CD4-positive, alpha-beta T cell treated with Interleukin-2 at 100 ng/mL for 4 hours (primary cell): Measurements from ENCODE around the gene BARX1.
"Not testable (repeated sequence)": the region's sequence is repeated elsewhere in the genome, so short reads cannot be mapped to it uniquely, and the experiment has no call there.

Experiments used
- DNase-seq: peaks from one replicate; pipeline ENCODE4 v3.0.0-alpha.2; 2020; ENCODE audit warnings: low spot score

The BARX1 gene

GRCh38 chr9:93951655-93952118, 3.5 kb downstream of the BARX1 start:
- no peak for DNase-seq

GRCh38 chr9:93950619-93951601, 4.2 kb downstream of the BARX1 start:
- DNase-seq: no peak

- DNase-seq: no peak
Measured at GRCh38 chr9:93949694-93950449, 5.3 kb downstream of the BARX1 start.

DNA sequence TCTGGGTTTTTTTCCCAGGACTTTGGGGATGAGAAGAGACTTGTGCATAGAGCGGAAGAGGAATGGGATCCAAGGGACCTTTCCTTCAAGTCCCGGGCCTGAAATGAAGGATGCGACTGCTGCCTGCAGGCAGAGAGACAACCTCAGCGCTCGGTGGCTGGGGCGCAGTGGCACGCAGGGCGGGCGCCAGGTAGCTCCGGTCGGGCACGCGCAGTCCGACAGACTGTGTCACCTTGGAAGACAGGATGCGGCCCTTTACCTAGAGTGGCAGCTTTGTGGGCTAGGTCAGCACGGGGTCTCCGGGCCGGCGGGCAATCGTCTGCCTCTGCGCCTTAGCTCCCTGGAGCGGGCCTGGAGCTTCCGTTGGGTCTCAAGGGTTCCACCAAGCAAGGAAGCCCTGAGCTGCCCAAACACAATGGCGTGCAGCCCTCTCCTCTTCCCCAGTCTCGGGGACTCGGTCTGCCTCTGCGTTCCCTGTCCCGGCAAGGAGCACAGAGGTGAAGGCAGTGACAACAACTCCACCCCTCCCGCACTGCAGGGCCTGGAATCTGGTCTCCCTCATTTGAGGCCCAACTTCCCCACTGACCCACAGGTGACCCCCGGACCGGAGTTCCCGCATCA, 6.0 kb downstream of the BARX1 start:
- DNase-seq: no peak

- DNase-seq: no peak
Measured at GRCh38 chr9:93948441-93949072, 6.6 kb downstream of the BARX1 start.

GRCh38 chr9:93947409-93948070, 7.6 kb downstream of the BARX1 start:
- DNase-seq: no peak

DNA sequence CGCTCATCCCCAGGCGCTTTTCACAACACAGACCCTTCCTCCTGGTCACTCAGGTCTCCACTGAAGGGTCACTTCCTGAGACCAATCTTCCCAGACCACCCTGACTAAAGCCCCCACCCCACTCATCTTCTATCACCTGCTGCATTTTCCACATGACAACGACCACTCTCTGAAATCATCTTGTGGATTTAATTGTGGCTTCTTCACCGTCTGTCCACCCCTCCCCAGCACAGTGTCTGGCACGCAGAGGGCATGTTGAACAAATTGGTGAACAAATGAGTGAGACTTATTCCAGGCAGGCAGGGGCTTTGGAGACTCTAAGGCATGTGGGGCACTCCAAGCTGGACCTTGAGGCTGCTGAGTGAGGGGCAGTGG, 8.8 kb downstream of the BARX1 start:
- DNase-seq: no peak

DNA sequence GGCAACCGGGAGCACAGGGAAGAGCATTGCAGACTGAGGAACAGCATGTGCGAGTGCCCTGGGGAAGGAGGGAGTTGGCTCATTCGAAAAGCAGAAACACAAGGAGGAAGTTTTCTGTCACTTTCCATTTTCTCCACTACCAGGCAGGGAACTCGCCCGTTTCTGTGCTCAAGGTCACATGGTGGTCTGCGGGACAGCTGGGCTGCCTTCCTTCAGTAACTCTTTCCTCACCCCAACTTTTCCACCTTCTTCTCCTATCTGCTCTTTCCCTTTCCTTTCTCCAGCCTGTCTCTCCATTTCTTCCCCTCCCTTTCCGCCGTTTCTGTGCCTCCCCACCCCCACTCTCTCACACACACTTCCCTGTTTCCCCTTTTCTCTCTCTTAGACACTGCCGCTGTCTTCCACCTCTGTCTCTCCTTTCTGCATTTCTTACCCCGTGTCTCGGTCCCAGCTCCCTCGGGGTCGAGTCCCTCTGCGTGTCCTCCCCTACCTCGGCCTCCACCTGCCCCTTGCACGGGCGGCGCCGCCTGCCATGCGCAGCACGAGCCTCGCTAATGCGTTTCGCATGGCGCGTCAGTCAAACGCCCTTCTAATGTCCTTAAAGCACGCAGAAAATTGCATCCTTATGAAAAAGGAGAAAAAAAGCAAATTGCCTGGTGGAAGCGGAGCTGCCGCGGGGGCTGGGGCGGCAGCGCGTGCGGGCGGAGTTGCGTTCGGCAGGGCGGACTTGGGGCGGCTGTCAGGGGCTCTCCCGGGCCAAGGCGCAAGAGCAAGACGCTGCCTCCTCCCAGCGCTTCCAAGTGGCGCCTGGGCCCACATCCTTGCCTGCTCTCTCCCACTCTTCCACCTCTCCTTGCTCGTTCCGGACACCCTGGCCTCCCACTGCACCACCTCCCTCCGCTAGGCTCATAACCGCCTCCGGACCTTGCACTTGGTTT, 9.5 kb downstream of the BARX1 start:
- DNase-seq: no peak

DNA sequence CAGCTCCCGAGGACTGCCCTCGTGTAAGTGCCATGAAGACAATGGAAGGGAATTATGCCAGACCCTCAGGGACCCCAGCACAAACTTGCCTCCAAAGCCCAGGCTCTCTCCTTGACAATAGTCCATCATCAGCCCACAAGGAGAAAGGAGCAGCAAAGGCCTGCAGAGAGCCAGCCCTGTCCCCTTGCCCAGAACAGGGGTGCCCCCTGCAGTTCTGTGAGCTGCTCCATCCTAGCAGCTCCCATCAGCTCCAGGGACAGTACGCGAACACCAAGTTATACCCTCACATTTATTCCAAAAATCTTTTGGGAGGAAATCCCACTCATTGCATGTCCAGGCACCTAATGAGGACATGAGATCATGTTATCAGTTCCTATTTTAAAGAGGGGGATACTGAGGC, 11.1 kb downstream of the BARX1 start:
- DNase-seq: no peak

GRCh38 chr9:93942161-93942560, 13.0 kb downstream of the BARX1 start:
- DNase-seq: no peak

DNA sequence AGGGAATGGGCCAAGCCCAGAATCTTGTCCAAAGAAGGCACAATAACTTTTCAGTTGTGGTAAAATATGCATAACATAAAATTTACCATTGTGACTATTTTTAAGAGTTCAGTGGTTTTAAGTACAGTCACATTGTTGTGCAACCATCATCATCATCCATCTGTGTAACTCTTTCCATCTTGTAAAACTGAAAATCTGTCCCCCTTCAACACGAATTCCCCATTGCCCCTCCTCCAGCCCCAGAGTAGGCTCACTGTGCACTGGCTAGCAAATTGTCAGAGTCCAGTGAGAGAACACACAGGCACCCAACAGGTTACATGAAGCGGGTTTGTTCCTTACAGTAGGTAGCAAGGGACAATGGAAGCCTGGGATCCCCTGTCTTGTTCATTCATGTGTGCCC, 13.7 kb downstream of the BARX1 start:
- DNase-seq: no peak

DNA sequence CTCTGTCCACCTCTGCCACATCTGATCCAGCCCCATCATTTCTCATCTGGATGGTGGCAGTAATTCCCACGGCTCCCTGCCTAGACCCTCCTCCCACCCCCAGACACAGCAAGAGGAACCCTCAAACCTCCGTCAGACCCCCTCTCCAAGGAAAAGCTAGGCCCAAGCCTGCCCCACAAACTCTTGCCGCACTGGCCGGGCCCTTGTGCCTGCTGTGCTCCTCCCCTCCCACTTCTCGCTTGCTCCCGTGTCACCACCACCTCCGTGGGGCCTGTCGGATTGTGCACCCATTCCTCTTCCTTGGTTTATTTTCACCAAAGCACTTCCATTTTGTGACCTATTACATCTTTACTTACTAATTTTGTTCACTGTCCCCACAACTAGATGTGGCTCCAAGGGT, 14.2 kb downstream of the BARX1 start:
- no peak for DNase-seq

GRCh38 chr9:93939589-93939988, 15.6 kb downstream of the BARX1 start:
- not testable (repeated sequence) for DNase-seq

DNA sequence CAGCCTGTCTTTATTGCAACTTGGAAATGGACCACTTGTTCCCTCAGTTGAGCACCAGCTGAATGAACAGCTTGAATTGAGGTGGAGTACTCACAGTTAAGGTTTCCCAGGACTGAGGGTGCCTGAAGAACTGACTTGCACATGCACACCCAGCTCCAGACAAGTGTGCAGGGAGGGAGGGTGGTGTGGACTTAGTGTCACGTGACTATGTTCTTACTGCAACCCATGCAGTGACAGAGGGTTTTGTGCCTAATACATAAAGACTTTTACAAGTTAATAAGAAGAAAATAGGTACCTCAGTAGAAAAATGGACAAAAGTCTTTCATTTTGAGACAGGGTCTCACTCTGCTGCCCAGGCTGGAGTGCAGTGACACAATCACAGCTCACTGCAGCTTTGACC, 18.0 kb downstream of the BARX1 start:
- no peak for DNase-seq

- DNase-seq: no peak
Measured at GRCh38 chr9:93931905-93932304, 23.2 kb downstream of the BARX1 start.

DNA sequence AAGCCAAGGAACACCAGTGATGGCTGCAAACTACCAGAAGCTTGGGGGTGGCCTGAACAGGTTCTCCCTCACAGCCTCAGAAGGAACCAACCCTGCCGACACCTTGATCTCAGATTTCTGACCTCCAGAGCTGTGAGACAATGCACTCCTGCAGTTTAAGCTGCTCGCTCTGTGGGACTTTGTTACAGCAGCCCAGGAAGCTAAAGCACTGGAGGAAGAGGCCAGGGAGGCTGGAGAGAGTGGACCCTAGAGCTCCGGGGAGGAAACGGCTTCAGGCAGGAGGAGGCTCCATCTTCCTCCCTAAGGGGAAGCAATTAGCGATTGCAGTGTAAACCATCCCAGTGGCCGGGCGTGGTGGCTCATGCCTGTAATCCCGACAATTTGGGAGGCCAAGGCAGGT, 25.1 kb downstream of the BARX1 start:
- no peak for DNase-seq

GRCh38 chr9:93929231-93929630, 25.9 kb downstream of the BARX1 start:
- no peak for DNase-seq

DNA sequence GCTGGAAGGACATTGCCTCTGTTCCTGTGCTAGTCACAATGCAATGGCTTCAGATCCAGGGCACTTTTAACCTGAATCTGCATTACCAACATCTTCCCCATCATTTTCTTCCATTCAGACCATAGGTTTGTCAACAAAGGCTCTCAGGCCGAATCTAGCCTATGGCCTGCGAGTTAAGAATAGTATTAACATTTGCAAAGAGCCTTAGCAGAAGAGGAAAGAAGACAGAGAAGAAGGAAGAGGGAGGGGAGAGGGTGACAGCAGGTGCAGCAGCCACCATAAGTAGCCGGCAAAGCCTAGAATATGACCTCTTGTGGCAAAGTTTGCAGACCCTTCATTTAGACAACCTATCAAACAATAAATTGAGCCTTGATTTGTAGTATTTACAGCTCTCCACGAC, 32.6 kb downstream of the BARX1 start:
- DNase-seq: no peak

DNA sequence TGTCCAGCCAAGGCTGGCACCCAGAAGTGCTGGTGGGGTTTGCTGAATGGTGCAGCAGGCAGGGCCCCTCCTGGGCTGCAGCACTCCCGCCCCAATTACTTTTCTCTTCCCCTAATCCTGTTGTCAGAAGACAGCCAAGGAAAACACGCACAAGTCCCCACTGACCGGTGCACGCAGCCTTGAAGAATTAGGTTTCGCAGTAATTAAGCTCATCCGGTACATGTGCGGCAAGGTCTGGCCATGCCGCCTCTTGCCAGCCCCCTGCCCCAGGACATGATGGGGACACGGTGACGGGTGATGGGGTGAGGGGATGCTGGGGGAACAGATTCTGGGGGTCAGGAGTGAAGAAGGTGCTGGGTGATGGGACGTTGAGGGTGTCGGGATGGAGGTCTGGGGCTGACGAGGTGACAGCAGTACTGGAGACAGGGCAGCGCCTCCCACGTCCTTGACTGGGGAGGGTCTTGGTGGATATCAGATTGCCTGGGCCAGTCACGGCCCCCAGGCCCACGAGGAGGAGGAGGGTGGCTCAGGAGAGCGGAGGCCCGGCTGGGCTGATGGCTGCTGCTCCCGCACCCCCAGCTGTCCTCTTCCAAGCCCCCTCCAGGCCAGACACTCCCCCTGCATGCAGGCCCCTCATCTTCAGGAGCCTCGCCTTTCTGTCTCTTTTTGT, 34.9 kb downstream of the BARX1 start:
- DNase-seq: no peak

DNA sequence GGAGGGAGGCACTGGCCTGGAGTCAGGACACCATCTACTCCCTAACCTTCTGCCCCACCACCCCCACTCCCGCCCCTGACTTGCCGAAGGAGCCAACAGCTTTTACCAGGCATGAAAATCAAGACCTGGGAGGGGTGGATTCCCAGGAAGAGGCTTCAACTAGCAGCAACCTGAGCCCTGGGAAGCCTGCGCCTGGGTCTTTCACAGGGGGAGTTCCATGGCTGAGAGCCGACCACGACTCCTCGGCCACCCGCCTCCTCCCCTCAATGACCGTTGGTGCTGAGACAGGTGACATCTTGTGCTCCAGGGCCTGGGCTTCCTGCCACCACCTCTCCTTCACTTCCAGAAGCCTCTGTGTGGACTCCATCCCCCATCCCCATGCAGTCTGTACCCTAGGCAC, 37.1 kb downstream of the BARX1 start:
- no peak for DNase-seq
